DMS53 treated with DMSO at 0.1 percent for 48 hours (cell line): ENCODE data around the gene CCDC102B.
A peak's percentile ranks its signal among the peaks of the same experiment; 100 is the strongest.
"Not testable (repeated sequence)": the region's sequence is repeated elsewhere in the genome, so short reads cannot be mapped to it uniquely, and the experiment has no call there.

Experiments
- DNase-seq: peaks from one replicate; lab custom pipeline; 2025; ENCODE audit not compliant: unreplicated experiment; lab: John Stamatoyannopoulos, UW

CCDC102B gene

DNA sequence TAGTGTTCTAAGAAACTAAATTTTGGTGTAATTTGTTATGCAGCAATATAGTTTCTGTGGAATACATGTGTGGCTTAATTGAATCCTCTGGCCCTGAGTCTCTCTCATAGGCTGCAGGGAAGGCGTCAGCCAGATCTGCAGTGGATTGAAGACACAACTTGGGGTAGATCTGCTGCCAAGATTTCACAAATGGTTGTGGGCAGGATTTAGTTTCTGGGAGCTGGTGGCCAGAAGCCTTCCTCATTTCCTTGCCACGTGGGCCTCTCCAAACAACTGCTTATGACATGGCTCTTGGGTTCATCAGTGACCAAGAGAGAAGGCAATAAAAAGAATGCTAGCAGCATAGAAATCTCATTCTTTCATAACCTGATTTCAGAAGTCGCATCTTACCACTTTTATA, 28.2 kb downstream of the CCDC102B start:
- DNase-seq, result no peak

DNA sequence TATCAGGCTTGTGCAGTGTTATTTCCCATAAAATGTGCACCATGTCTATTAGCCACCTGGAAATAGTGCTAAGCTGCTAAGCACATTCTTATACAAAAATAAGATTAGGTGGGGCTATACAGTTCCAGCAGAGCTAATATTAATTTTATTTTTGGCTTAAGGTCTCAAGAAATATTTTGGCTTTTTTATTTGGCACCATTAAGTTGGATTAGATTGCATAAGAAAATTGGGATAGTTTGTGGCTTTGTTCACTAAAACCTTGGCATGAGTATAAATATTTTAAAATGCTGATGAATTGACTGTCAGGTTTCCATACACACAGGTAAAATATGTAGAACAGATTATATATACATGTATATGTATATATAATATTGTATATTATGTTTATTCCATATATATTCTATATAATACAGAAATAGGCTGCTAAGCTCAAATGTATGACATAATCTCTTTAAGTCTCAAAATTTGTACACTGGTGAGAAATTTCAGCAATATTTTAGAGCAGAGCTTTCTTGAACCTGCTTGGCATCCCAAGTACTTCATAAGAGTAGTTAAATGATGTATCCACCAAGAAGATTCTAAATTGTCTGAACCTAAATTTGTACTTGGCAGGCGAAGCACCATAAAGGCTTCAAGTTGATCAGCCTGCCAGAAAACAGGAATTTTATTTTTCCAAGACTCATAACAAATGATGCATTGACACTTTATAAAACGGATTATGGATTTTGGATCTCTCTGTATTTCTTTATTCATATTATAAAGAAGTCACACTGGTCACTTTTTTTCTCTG, 32.6 kb downstream of the CCDC102B start:
- DNase-seq, result no peak

GRCh38 chr18:68833756-68834155, 35.9 kb downstream of the CCDC102B start:
- no peak for DNase-seq

- DNase-seq, result no peak
Observed at GRCh38 chr18:68837665-68838451, 40.0 kb downstream of the CCDC102B start.

DNA sequence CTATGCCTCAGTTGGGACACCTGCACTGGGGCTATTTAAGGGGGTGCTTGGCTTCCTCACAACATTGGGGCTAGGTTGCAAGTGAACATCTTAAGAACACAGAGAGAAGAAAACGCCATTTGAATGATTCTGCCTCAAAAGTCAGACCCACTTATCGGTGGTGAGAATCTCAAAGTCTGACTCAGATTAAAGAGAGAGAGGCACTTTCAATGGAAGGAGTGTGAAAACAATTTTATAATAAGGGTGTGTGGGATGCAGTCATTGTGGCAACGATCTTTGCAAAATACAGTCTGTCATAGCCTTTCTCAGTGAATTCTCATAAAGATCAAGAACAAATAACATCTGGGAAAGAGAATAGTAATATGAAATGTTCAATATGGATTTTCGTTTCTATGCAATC, 41.8 kb downstream of the CCDC102B start:
- DNase-seq, result no peak

DNA sequence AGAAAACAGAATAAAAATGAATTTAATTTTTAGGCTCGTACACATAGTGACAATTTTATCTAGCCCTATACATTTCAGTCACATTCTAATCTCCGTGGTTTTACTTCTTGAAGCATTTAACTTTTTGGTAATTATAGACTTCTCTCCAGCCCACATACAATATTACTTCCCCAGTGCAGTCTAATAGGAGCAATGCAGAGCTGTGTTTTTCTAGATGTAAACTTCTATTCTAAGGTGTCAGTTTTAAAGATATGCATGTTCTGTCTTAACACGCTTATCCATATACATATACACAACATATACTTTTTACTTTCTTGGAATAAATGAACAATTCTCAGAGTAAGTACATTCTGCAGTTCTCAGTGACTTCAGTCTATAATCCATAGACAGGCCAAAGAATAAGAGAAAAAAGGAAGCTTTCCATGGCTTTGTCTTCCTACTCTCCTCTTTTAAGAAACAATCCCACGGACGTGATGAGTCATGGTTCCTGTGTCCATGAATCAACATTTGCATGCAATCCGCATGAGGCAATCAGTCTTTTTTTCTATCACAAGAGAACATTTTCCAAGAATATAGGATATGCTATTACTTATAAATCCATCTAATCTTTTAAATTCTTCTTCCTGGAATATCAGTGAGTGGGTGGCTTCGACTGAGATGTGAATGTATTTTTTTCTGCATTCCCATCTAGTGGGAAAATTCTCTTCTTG, 42.8 kb downstream of the CCDC102B start:
- peak; percentile 96 for DNase-seq

DNA sequence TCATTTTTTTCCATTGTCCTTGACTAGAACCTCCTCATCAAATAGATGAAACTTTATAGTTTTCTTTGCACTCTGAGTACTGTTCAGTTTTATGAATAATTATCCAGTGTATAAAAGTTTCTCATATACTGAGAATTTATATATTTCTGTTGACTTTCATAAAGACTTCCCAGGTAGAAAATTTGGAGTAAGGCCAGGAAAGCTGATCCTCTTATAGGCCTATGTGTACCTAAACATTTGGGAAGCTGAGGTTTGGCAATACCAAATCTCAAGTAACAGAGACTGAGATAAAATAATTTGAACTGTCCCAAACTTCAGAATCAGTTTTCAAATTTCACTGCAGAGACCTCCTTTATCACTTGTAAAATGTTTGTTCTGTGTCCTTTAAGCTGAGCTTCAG, 43.4 kb downstream of the CCDC102B start:
- DNase-seq, result peak; percentile 47

- DNase-seq, result no peak
Observed at GRCh38 chr18:68842951-68843350, 45.1 kb downstream of the CCDC102B start.

GRCh38 chr18:68843473-68844089, 45.7 kb downstream of the CCDC102B start:
- DNase-seq, result peak; percentile 17

GRCh38 chr18:68847219-68847837, 49.4 kb downstream of the CCDC102B start:
- peak; percentile 61 for DNase-seq

- DNase-seq, result no peak
Observed at GRCh38 chr18:68848242-68848641, 50.4 kb downstream of the CCDC102B start.

GRCh38 chr18:68854786-68855391, 57.0 kb downstream of the CCDC102B start:
- no peak for DNase-seq

GRCh38 chr18:68855491-68855890, 57.6 kb downstream of the CCDC102B start:
- DNase-seq, result no peak

- DNase-seq, result no peak
Observed at GRCh38 chr18:68861365-68861764, 63.5 kb downstream of the CCDC102B start.

GRCh38 chr18:68865021-68865420, 67.1 kb downstream of the CCDC102B start:
- DNase-seq, result no peak

DNA sequence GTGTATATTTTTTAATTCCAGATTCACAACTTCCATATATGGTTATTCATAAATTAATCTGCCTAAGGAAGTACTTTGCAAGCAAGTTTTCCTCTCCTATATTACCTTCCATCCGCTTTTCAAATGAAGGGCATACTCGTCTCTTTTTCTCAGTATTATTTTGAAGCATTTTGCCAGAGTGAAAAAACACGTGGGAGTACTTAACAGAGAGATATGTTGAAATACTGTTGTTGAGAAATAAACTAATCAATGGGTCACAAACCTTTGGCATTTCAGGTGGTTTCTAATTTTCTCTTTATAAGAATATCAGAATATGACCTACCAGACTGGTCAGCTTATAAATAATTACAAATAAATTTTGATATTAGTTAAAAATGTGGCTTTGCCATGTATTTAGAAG, 67.6 kb downstream of the CCDC102B start:
- no peak for DNase-seq

- DNase-seq, result no peak
Observed at GRCh38 chr18:68873003-68873402, 75.1 kb downstream of the CCDC102B start.

GRCh38 chr18:68874361-68874760, 76.5 kb downstream of the CCDC102B start:
- DNase-seq, result no peak

DNA sequence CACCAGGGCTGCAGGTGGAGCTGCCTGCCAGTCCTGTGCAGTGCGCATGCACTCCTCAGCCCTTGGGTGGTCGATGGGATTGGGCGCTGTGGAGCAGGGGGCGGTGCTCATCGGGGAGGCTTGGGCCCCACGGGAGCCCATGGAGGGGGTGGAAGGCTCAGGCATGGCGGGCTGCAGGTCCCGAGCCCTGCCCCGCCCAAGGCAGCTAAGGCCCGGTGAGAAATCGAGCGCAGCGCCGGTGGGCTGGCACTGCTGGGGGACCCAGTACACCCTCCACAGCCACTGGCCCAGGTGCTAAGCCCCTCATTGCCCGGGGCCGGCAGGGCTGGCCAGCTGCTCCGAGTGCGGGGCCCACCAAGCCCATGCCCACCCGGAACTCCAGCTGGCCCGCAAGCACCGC, 82.1 kb downstream of the CCDC102B start:
- DNase-seq, result not testable (repeated sequence)

GRCh38 chr18:68887410-68887809, 89.5 kb downstream of the CCDC102B start:
- DNase-seq, result no peak
